ENCODE results near the gene RSRC1. TPM values are rescaled to one million over a fixed set of nuclear protein-coding genes. Genes with fewer than 3 reads are reported as not detected.

Gene RSRC1
- total and polyA plus RNA-seq, 11 donors: 9.5 to 24.9 (median 21.3) TPM

DNA sequence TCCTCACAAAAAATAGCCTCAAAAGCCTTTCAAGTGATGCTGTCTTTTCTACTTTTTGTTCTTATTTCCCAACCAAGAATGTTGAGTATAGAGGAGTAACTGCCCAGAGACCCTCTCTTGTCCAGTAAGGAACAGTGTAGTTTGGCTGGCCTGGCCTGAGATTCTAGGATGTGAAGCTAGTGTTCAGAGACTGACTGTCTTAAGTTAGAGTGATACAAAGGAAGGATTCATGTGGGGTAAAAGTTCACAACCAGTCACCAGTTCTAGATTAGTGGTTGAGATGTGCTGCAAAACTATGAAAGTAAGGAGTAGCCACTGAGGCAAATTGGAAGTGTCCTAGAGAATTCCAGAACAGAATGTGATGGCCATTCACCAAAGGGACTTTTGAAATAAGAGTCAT is 49.1 kb downstream of the RSRC1 start:
- intact Hi-C loops (cut with DNase I): no loop called here

DNA sequence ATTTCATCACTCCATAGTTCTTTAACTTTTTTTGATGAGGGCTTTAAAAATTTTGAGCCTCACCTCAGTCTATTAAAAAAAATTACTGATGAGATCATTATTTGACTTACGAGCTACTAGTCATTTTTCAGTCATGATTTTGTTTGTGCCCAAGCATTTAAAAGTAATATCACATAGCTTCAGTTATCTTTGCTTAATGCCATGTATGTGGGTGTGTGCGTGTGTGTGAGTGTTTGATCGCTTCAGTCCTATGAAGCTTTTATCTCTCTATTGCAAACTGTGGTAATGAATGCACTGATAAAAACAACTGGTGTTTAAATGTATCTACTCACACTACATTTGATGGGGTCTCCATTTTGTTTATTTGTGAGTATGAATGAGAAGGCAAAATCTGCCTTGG is 49.8 kb downstream of the RSRC1 start:
- no peaks in the 10 kb centered on the region for H3K27me3 ChIP-seq
- ATAC-seq (no peak), DNase-seq (no peak)
- H3K27ac ChIP-seq: no peak overlapping the region
- 82 to 91% (median 87%) methylated on average over 3 of the region's 3 CpGs for WGBS, 4 donors
- intact Hi-C loops (cut with DNase I): no loop called here
- peaks cover 0 to 7% (median 0%) of the 10 kb centered on the region in 12 donors for H3K9me3 ChIP-seq
- H3K36me3 ChIP-seq: no peaks in the 10 kb centered on the region
- H3K4me1 ChIP-seq: no peaks in the 10 kb centered on the region
- TF ChIP-seq, protein P1, sequence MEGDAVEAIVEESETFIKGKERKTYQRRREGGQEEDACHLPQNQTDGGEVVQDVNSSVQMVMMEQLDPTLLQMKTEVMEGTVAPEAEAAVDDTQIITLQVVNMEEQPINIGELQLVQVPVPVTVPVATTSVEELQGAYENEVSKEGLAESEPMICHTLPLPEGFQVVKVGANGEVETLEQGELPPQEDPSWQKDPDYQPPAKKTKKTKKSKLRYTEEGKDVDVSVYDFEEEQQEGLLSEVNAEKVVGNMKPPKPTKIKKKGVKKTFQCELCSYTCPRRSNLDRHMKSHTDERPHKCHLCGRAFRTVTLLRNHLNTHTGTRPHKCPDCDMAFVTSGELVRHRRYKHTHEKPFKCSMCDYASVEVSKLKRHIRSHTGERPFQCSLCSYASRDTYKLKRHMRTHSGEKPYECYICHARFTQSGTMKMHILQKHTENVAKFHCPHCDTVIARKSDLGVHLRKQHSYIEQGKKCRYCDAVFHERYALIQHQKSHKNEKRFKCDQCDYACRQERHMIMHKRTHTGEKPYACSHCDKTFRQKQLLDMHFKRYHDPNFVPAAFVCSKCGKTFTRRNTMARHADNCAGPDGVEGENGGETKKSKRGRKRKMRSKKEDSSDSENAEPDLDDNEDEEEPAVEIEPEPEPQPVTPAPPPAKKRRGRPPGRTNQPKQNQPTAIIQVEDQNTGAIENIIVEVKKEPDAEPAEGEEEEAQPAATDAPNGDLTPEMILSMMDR (IDR thresholded peaks at IDR 0.05): no peak
- no peak for TF ChIP-seq POLR2A (IDR thresholded peaks at IDR 0.05)
- no peak overlapping the region for H3K4me3 ChIP-seq

More for the DNA sequence above, 49.1 kb downstream of the RSRC1 start:
- Histone ChIP-seq H3K27ac (no peak overlapping the region), H3K9me3 (peaks cover 0 to 7% (median 0%) of the 10 kb centered on the region in 12 donors), H3K4me3 (no peak overlapping the region), H3K36me3 (no peaks in the 10 kb centered on the region), H3K27me3 (no peaks in the 10 kb centered on the region), H3K4me1 (no peaks in the 10 kb centered on the region)
- no peak for ATAC-seq
- no peak for TF ChIP-seq POLR2A (IDR thresholded peaks at IDR 0.05)
- TF ChIP-seq, protein P1 (IDR thresholded peaks at IDR 0.05): no peak
- no peak for DNase-seq

DNA sequence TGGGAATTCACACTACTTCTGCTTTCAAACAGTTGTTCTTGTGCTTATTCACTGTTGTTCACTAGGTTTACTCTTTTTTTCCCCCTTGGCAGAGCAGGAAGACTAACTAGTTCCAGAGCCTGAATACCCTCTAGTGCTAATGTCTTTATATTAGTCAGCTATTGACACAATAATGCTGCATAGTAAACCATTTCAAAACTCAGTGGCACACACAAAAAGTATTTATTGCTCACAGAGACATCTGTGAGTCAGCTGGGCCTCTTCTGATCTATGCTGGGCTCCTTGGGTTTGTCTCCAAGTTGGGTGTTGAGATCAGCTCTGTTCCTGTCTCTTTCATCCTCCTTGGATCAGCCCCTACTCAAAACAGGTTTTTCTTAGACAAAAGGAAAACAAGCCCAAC is 51.1 kb downstream of the RSRC1 start:
- Histone ChIP-seq H3K4me1 (no peaks in the 10 kb centered on the region), H3K36me3 (no peaks in the 10 kb centered on the region), H3K27me3 (no peaks in the 10 kb centered on the region), H3K9me3 (peaks cover 0 to under 1% (median 0%) of the 10 kb centered on the region in 12 donors), H3K27ac (no peak overlapping the region), H3K4me3 (no peak overlapping the region)
- ATAC-seq: no peak
- no peak for TF ChIP-seq POLR2A (IDR thresholded peaks at IDR 0.05)
- TF ChIP-seq, protein P1 (IDR thresholded peaks at IDR 0.05): no peak
- no peak for DNase-seq
- intact Hi-C loops (cut with DNase I): no loop called here

DNA sequence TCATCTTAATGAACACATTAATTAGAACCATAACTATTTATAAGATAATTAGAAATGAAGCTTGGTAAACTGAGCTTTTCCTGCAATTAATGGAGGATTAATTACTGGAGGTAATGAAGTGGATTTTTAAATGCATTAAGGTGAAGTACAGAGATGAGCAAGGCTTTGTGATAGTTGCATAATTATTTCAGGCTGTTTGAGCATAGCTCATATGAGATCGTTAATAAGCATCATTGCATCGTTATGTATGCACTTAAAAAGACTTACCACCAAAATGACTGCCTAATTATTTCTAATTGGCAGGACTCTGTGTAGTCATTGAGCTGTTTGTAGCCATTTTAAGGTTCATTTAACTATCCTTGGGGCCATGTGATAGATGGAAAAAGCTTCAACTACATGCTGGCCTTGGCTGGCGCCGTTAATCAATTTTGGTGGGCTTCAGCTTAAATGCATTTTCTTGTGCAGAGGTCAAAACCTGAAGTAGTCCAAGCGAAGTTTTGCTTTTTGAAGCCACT is 55.3 kb downstream of the RSRC1 start:
- ATAC-seq: no peak
- no peak overlapping the region for H3K27ac ChIP-seq
- no peaks in the 10 kb centered on the region for H3K36me3 ChIP-seq
- intact Hi-C loops (cut with DNase I): no loop called here
- H3K9me3 ChIP-seq: no peaks in the 10 kb centered on the region
- no peak overlapping the region for H3K4me3 ChIP-seq
- TF ChIP-seq, protein P1 (IDR thresholded peaks at IDR 0.05): no peak
- TF ChIP-seq POLR2A (IDR thresholded peaks at IDR 0.05): no peak
- 94 to 98% (median 96%) methylated on average over 5 of the region's 5 CpGs for WGBS, 4 donors
- H3K4me1 ChIP-seq: peaks cover 0 to 19% (median 0%) of the 10 kb centered on the region in 12 donors
- DNase-seq: no peak
- H3K27me3 ChIP-seq: no peaks in the 10 kb centered on the region
